H9 (cell line): ENCODE data around the gene SYNRG. TPM values are rescaled to one million over a fixed set of nuclear protein-coding genes. Genes with fewer than 3 reads are reported as not detected.

Experiments
- DNase-seq: peaks from one replicate; pipeline ENCODE4 v3.0.0-alpha.2; 2017
- H2AFZ ChIP-seq: one replicate; pipeline ENCODE4 v1.6.1; 2013; ENCODE audit warnings: mild to moderate bottlenecking, low read length, control low read depth, moderate library complexity
- H2AK5ac ChIP-seq: 2 replicates; pipeline ENCODE4 v1.6.1; 2013; ENCODE audit warnings: low read length, control low read depth, mixed read lengths; ENCODE audit not compliant: insufficient read length
- H2BK120ac ChIP-seq: one replicate; pipeline ENCODE4 v1.6.1; 2013; ENCODE audit warnings: low read depth, mild to moderate bottlenecking, low read length, control low read depth, inconsistent platforms; ENCODE audit not compliant: poor library complexity, severe bottlenecking
- H2BK12ac ChIP-seq: 2 replicates; pipeline ENCODE4 v1.6.1; 2013; ENCODE audit warnings: low read length, control low read depth, mixed read lengths, low read depth; ENCODE audit not compliant: insufficient read length
- H2BK15ac ChIP-seq: 2 replicates; pipeline ENCODE4 v1.6.1; 2013; ENCODE audit warnings: low read depth, low read length, control low read depth
- H2BK20ac ChIP-seq: one replicate; pipeline ENCODE4 v1.6.1; 2013; ENCODE audit warnings: low read depth, mild to moderate bottlenecking, low read length, control low read depth, inconsistent platforms; ENCODE audit not compliant: poor library complexity, severe bottlenecking
- H2BK5ac ChIP-seq: 2 replicates; pipeline ENCODE4 v1.6.1; 2013; ENCODE audit warnings: low read length, control low read depth, mixed read lengths; ENCODE audit not compliant: insufficient read length
- H3K14ac ChIP-seq: 2 replicates; pipeline ENCODE4 v1.6.1; 2013; ENCODE audit warnings: low read length, control low read depth; ENCODE audit not compliant: insufficient read depth
- H3K18ac ChIP-seq: 2 replicates; pipeline ENCODE4 v1.6.1; 2013; ENCODE audit warnings: low read depth, mild to moderate bottlenecking, mixed read lengths, low read length, control low read depth; ENCODE audit not compliant: insufficient read length
- H3K23ac ChIP-seq: 2 replicates; pipeline ENCODE4 v1.6.1; 2013; ENCODE audit warnings: low read length, control low read depth, mixed read lengths, low read depth; ENCODE audit not compliant: insufficient read length
- H3K23me2 ChIP-seq: 2 replicates; pipeline ENCODE4 v1.6.1; 2013; ENCODE audit warnings: low read depth, mild to moderate bottlenecking, mixed read lengths, low read length, control low read depth; ENCODE audit not compliant: insufficient read length, poor library complexity, severe bottlenecking
- H3K27ac ChIP-seq: 2 replicates; pipeline ENCODE4 v1.5.1; 2013; ENCODE audit warnings: low read length, control low read depth, mixed read lengths, low read depth; ENCODE audit not compliant: insufficient read length
- H3K27me3 ChIP-seq: 2 replicates; pipeline ENCODE4 v1.6.1; 2013; ENCODE audit warnings: low read length, control low read depth, inconsistent platforms; ENCODE audit not compliant: insufficient read depth
- H3K4ac ChIP-seq: 2 replicates; pipeline ENCODE4 v1.6.1; 2013; ENCODE audit warnings: low read depth, mild to moderate bottlenecking, control low read depth, inconsistent platforms, low read length, moderate library complexity
- H3K4me1 ChIP-seq: 2 replicates; pipeline ENCODE4 v1.6.1; 2013; ENCODE audit warnings: low read length, control low read depth, inconsistent platforms; ENCODE audit not compliant: insufficient read depth
- H3K4me2 ChIP-seq: 2 replicates; pipeline ENCODE4 v1.6.1; 2013; ENCODE audit warnings: low read length, control low read depth, mixed read lengths; ENCODE audit not compliant: insufficient read length, insufficient read depth
- H3K56ac ChIP-seq: 2 replicates; pipeline ENCODE4 v1.6.1; 2013; ENCODE audit warnings: low read depth, mild to moderate bottlenecking, mixed read lengths, low read length, control low read depth; ENCODE audit not compliant: insufficient read length
- H3K79me1 ChIP-seq: 2 replicates; pipeline ENCODE4 v1.6.1; 2013; ENCODE audit warnings: low read depth, mild to moderate bottlenecking, moderate library complexity, low read length, control low read depth, inconsistent platforms; ENCODE audit not compliant: insufficient read depth, poor library complexity, severe bottlenecking
- H3K79me2 ChIP-seq: 2 replicates; pipeline ENCODE4 v1.6.1; 2013; ENCODE audit warnings: low read length, control low read depth, inconsistent platforms; ENCODE audit not compliant: insufficient read depth
- H3K9ac ChIP-seq: 2 replicates; pipeline ENCODE4 v1.6.1; 2013; ENCODE audit warnings: low read length, control low read depth, mixed read lengths; ENCODE audit not compliant: insufficient read length; ENCODE audit errors: extremely low read depth
- H3K9me3 ChIP-seq: one replicate; pipeline ENCODE4 v1.6.1; 2013; ENCODE audit warnings: low read depth, low read length, inconsistent platforms; ENCODE audit not compliant: control insufficient read depth
- H3T11ph ChIP-seq: one replicate; pipeline ENCODE4 v1.6.1; 2013; ENCODE audit warnings: mild to moderate bottlenecking, low read length, control low read depth, inconsistent platforms
- H4K20me1 ChIP-seq: one replicate; pipeline ENCODE4 v1.6.1; 2013; ENCODE audit not compliant: control insufficient read depth, insufficient read length, insufficient read depth
- H4K5ac ChIP-seq: 2 replicates; pipeline ENCODE4 v1.6.1; 2013; ENCODE audit warnings: low read depth, mild to moderate bottlenecking, mixed read lengths, low read length, control low read depth; ENCODE audit not compliant: insufficient read length
- H4K8ac ChIP-seq: replicated peaks from 2 replicates; pipeline ENCODE4 v1.6.1; 2013; ENCODE audit warnings: low read length, control low read depth, mixed read lengths, low read depth; ENCODE audit not compliant: insufficient read length
- H4K91ac ChIP-seq: 2 replicates; pipeline ENCODE4 v1.6.1; 2013; ENCODE audit warnings: low read depth, mild to moderate bottlenecking, moderate library complexity, mixed read lengths, low read length, control low read depth; ENCODE audit not compliant: insufficient read length
- H3K27ac Mint-ChIP-seq, 3 experiments: 2 replicates in 2 of 3; 3 replicates in 1 of 3; pipeline ENCODE4 v1.8.0; 2020 to 2021; ENCODE audit warnings: mixed read lengths in 3 of 3, mild to moderate bottlenecking in 1 of 3, moderate library complexity in 1 of 3
- H3K27me3 Mint-ChIP-seq: 2 replicates; pipeline ENCODE4 v1.8.0; 2021; ENCODE audit warnings: low read depth, mild to moderate bottlenecking, moderate library complexity, mixed read lengths
- H3K36me3 Mint-ChIP-seq, 3 experiments: 2 replicates in 2 of 3; 3 replicates in 1 of 3; pipeline ENCODE4 v1.8.0; 2020 to 2021; ENCODE audit warnings: low read depth in 3 of 3, mixed read lengths in 3 of 3; ENCODE audit not compliant: insufficient read depth in 1 of 3
- H3K4me1 Mint-ChIP-seq, 2 experiments: 2 replicates each; pipeline ENCODE4 v1.8.0; 2020; ENCODE audit warnings: mixed read lengths in 2 of 2
- H3K4me3 Mint-ChIP-seq, 2 experiments: 2 replicates in 1 of 2; 3 replicates in 1 of 2; pipeline ENCODE4 v1.8.0; 2020 to 2021; ENCODE audit warnings: mild to moderate bottlenecking in 2 of 2, mixed read lengths in 2 of 2, moderate library complexity in 1 of 2
- H3K9me3 Mint-ChIP-seq, 2 experiments: 2 replicates in 1 of 2; 3 replicates in 1 of 2; pipeline ENCODE4 v1.8.0; 2020; ENCODE audit warnings: mild to moderate bottlenecking in 2 of 2, mixed read lengths in 2 of 2, moderate library complexity in 1 of 2
- WGBS: extraction: QIAGEN DNeasy Blood & Tissue Kit; methylation state at CpG from one replicate; pipeline ENCODE4 v1.1.7; 2013; ENCODE audit warnings: missing lambda C conversion rate, low lambda C conversion rate, mixed read lengths; ENCODE audit not compliant: insufficient read length; ENCODE audit errors: extremely low coverage; 5-methylcytosine and 5-hydroxymethylcytosine counted together
- total RNA-seq: library from RNA; stranded (reverse); gene quantifications from 2 replicates; pipeline ENCODE4 v1.2.1, GENCODE V29; 2021
- TF ChIP-seq, protein P1 (sequence below): fragments of 200-600 bp; sonication (generic); conservative IDR thresholded peaks from 3 replicates; pipeline ENCODE4 v1.8.0; 2021; ENCODE audit warnings: antibody characterized with exemption, mild to moderate bottlenecking

SYNRG gene
- total RNA-seq, 1 experiment from 2014 or later: 30.5 TPM

DNA sequence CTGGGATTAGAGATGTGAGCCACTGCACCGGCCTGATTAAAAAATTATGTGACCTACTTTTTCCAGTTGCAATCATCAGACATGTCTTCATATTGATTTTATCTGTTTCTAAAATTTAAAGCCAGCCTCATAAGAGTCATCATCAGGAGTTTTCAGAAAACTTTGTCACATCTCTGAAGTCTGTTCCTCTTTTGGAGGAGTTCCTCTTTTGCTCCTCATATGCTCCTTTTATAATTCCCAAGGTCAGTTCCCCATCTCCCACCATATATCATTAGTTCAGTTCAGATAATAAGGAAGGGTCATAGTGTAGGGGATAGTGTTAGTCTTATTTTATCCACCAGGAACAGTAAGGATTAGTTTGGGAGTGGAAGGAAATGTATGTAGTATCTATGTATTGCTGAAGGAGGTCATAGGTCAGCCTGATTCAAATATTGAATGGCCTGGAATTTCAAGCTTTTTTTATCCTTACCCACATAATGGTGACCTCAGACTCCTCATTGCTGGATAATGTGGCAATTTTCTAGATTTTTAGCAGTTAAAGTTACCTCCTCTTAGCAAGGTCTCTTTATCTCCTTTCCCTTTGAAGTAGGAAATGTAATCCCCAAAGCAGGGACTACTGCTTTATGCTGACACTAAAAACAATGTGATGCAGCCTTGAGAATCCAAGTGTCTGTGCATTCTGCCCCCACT lies 133.3 kb downstream of the SYNRG start:
- DNase-seq: no peak
- Histone ChIP-seq H4K5ac (no peak overlapping the region), H4K91ac (no peak overlapping the region), H3K18ac (no peak overlapping the region), H3K27ac (no peak overlapping the region), H3K79me2 (no peaks in the 10 kb centered on the region), H2AK5ac (no peak overlapping the region), H2BK5ac (no peak overlapping the region), H3K9ac (no peak overlapping the region), H3K23ac (no peak overlapping the region), H3K9me3 (no peaks in the 10 kb centered on the region), H3K27me3 (no peaks in the 10 kb centered on the region), H3K14ac (no peak overlapping the region), H4K20me1 (no peaks in the 10 kb centered on the region), H2BK15ac (no peak overlapping the region), H2BK120ac (no peak overlapping the region), H2AFZ (no peak overlapping the region), H2BK20ac (no peak overlapping the region), H3T11ph (no peak overlapping the region), H3K79me1 (no peaks in the 10 kb centered on the region), H4K8ac (no peak overlapping the region), H3K4ac (no peak overlapping the region), H2BK12ac (no peak overlapping the region), H3K4me2 (no peak overlapping the region), H3K23me2 (no peaks in the 10 kb centered on the region), H3K56ac (no peak overlapping the region), H3K4me1 (no peaks in the 10 kb centered on the region)
- Mint-ChIP-seq H3K4me1 (peaks cover 3 to 6% of the 10 kb centered on the region in 2 experiments), H3K27me3 (no peaks in the 10 kb centered on the region), H3K36me3 (peaks cover 3 to 67% (median 62%) of the 10 kb centered on the region in 3 experiments; a peak in 5 of 7 replicates), H3K9me3 (no peaks in the 10 kb centered on the region), H3K4me3 (no peak overlapping the region), H3K27ac (no peak overlapping the region)
- no CpG with 5 or more reads among the region's 1 CpG for WGBS
- TF ChIP-seq, protein P1, sequence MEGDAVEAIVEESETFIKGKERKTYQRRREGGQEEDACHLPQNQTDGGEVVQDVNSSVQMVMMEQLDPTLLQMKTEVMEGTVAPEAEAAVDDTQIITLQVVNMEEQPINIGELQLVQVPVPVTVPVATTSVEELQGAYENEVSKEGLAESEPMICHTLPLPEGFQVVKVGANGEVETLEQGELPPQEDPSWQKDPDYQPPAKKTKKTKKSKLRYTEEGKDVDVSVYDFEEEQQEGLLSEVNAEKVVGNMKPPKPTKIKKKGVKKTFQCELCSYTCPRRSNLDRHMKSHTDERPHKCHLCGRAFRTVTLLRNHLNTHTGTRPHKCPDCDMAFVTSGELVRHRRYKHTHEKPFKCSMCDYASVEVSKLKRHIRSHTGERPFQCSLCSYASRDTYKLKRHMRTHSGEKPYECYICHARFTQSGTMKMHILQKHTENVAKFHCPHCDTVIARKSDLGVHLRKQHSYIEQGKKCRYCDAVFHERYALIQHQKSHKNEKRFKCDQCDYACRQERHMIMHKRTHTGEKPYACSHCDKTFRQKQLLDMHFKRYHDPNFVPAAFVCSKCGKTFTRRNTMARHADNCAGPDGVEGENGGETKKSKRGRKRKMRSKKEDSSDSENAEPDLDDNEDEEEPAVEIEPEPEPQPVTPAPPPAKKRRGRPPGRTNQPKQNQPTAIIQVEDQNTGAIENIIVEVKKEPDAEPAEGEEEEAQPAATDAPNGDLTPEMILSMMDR: no peak
